HG03196 (cell line): Measurements from ENCODE around the gene FOCAD.

Experiments
- ATAC-seq: cut with Tn5 transposase; IDR thresholded peaks from one replicate; pipeline ENCODE4 v1.9.1; 2021; ENCODE audit not compliant: unreplicated experiment

Gene FOCAD

GRCh38 chr9:20996809-20997208 is 312.8 kb downstream of the FOCAD start:
- ATAC-seq = peak; percentile 92

GRCh38 chr9:20997503-20998076 is 313.5 kb downstream of the FOCAD start:
- ATAC-seq = peak; percentile 60

GRCh38 chr9:21001581-21001980 is 317.5 kb downstream of the FOCAD start:
- no peak for ATAC-seq

GRCh38 chr9:21002040-21002439 is 318.0 kb downstream of the FOCAD start:
- no peak for ATAC-seq

- ATAC-seq = no peak
Measured at GRCh38 chr9:21015129-21015815, 331.2 kb downstream of the FOCAD start.

GRCh38 chr9:21015995-21016394 is 331.9 kb downstream of the FOCAD start:
- ATAC-seq = no peak

GRCh38 chr9:21016701-21017491 is 332.8 kb downstream of the FOCAD start:
- no peak for ATAC-seq

- ATAC-seq = no peak
Measured at GRCh38 chr9:21018177-21018576, 334.1 kb downstream of the FOCAD start.

GRCh38 chr9:21023861-21024260 is 339.8 kb downstream of the FOCAD start:
- no peak for ATAC-seq

GRCh38 chr9:21027295-21027694 is 343.2 kb downstream of the FOCAD start:
- no peak for ATAC-seq

GRCh38 chr9:21028466-21028865 is 344.4 kb downstream of the FOCAD start:
- ATAC-seq = no peak

GRCh38 chr9:21029661-21030060 is 345.6 kb downstream of the FOCAD start:
- no peak for ATAC-seq

GRCh38 chr9:21030389-21031035 is 346.5 kb downstream of the FOCAD start:
- peak; percentile 77 for ATAC-seq

- peak; percentile 64 for ATAC-seq
Measured at GRCh38 chr9:21031091-21031807, 347.2 kb downstream of the FOCAD start, which contains the start of gene HACD4. HACD4 (minus strand) TSS chr9:21031640; CDS start chr9:21031590, 50 bp downstream.

- no peak for ATAC-seq
Measured at GRCh38 chr9:21031808-21032183, 347.7 kb downstream of the FOCAD start.

GRCh38 chr9:21037278-21037677 is 353.2 kb downstream of the FOCAD start:
- ATAC-seq = no peak

- no peak for ATAC-seq
Measured at GRCh38 chr9:21039302-21039701, 355.2 kb downstream of the FOCAD start.

GRCh38 chr9:21042466-21042865 is 358.4 kb downstream of the FOCAD start:
- ATAC-seq = no peak

- ATAC-seq = no peak
Measured at GRCh38 chr9:21043841-21044240, 359.8 kb downstream of the FOCAD start.
